Upper lobe of left lung (tissue), 6 donors: ENCODE measurements around the gene SUN5. TPM values are rescaled to one million over a fixed set of nuclear protein-coding genes. Genes with fewer than 3 reads are reported as not detected.

Experiments used
- ATAC-seq, 2 donors: fragments of 200-7000 bp; cut with Tn5 transposase; one replicate each; pipeline ENCODE4 v1.9.1; 2022; ENCODE audit warnings: mild to moderate bottlenecking in 2 of 2, moderate library complexity in 2 of 2; ENCODE audit not compliant: low FRiP score in 2 of 2
- DNase-seq, 2 donors: peaks; one replicate each; pipeline ENCODE4 v3.0.0-alpha.2; 2019 to 2020
- H3K27ac ChIP-seq, 4 donors: fragments of 200-600 bp; sonication (generic); one replicate each; pipeline ENCODE4 v1.5.1; 2016 to 2019
- H3K27me3 ChIP-seq, 4 donors: fragments of 200-600 bp; sonication (generic); one replicate each; pipeline ENCODE4 v1.5.1; 2017 to 2019
- H3K36me3 ChIP-seq, 4 donors: fragments of 200-600 bp; sonication (generic); one replicate each; pipeline ENCODE4 v1.5.1; 2016 to 2019
- H3K4me1 ChIP-seq, 4 donors: fragments of 200-600 bp; sonication (generic); one replicate each; pipeline ENCODE4 v1.5.1; 2018 to 2019
- H3K4me3 ChIP-seq, 4 donors: fragments of 200-600 bp; sonication (generic); one replicate each; pipeline ENCODE4 v1.5.1; 2017 to 2019; ENCODE audit warnings: mild to moderate bottlenecking in 2 of 4, moderate library complexity in 1 of 4
- H3K9me3 ChIP-seq, 4 donors: fragments of 200-600 bp; sonication (generic); one replicate each; pipeline ENCODE4 v1.5.1; 2018 to 2019
- EP300 ChIP-seq, 4 donors: sonication (generic); formaldehyde crosslinking; IDR thresholded peaks; one replicate each; pipeline ENCODE4 v1.5.1; 2017; ENCODE audit warnings: antibody characterized with exemption in 4 of 4, control low read depth in 2 of 4
- POLR2A ChIP-seq, 4 donors: fragments of 450-650 bp; IDR thresholded peaks; one replicate each; pipeline ENCODE4 v1.5.1; 2016 to 2017; ENCODE audit warnings: antibody characterized with exemption in 4 of 4, mild to moderate bottlenecking in 2 of 4
- POLR2AphosphoS5 ChIP-seq, 2 donors: sonication (generic); formaldehyde crosslinking; IDR thresholded peaks; one replicate each; pipeline ENCODE4 v1.5.1; 2017; ENCODE audit warnings: antibody characterized with exemption in 2 of 2
- WGBS, 2 donors: methylation state at CpG; one replicate each; pipeline ENCODE4 v1.1.5; 2017 to 2018; 5-methylcytosine and 5-hydroxymethylcytosine counted together
- total RNA-seq, 6 donors: library from RNA; depleted of rRNA in 4 of 6; stranded (reverse); fragments of >200 nt in 4 of 6; gene quantifications; one replicate each; pipeline versions ENCODE4 v1.1.0 to v1.2.1, GENCODE V29; 2016 to 2021
- TF ChIP-seq, protein P1 (sequence below), 6 experiments: fragments of 450-650 bp in 4 of 6; fragments of 200-600 bp in 2 of 6; sonication (generic) in 2 of 6; IDR thresholded peaks; one replicate each; pipeline ENCODE4 v1.5.1; 2016 to 2019; ENCODE audit warnings: antibody characterized with exemption in 6 of 6
- donor health status: DM: no; HTN: no; CAD: no; lungs with moderate emphysema.
- donor health status: DM: no; HTN: yes; CAD: no; lungs with severe emphysema.

SUN5 gene
- total RNA-seq, 6 donors from 2014 or later, result not detected

GRCh38 chr20:33043731-33044181, 39.5 kb upstream of the SUN5 start:
- no peak overlapping the region for H3K27ac ChIP-seq
- WGBS, 2 donors, result 29 to 33% methylated on average over 1 of the region's 1 CpG

GRCh38 chr20:33042983-33043730, 38.9 kb upstream of the SUN5 start:
- H3K4me1 ChIP-seq, result no peaks in the 10 kb centered on the region
- H3K27ac ChIP-seq, result no peak overlapping the region
- no peak overlapping the region for H3K4me3 ChIP-seq
- 48 to 85% methylated on average over 2 of the region's 2 CpGs for WGBS, 2 donors
- TF ChIP-seq, protein P1, sequence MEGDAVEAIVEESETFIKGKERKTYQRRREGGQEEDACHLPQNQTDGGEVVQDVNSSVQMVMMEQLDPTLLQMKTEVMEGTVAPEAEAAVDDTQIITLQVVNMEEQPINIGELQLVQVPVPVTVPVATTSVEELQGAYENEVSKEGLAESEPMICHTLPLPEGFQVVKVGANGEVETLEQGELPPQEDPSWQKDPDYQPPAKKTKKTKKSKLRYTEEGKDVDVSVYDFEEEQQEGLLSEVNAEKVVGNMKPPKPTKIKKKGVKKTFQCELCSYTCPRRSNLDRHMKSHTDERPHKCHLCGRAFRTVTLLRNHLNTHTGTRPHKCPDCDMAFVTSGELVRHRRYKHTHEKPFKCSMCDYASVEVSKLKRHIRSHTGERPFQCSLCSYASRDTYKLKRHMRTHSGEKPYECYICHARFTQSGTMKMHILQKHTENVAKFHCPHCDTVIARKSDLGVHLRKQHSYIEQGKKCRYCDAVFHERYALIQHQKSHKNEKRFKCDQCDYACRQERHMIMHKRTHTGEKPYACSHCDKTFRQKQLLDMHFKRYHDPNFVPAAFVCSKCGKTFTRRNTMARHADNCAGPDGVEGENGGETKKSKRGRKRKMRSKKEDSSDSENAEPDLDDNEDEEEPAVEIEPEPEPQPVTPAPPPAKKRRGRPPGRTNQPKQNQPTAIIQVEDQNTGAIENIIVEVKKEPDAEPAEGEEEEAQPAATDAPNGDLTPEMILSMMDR (IDR thresholded peaks at IDR 0.05), result no peak
- TF ChIP-seq POLR2AphosphoS5 (IDR thresholded peaks at IDR 0.05) (no peak), POLR2A (IDR thresholded peaks at IDR 0.05) (no peak), EP300 (IDR thresholded peaks at IDR 0.05) (no peak)
- H3K36me3 ChIP-seq, result no peaks in the 10 kb centered on the region
- no peak for DNase-seq
- ATAC-seq, result no peak
- H3K9me3 ChIP-seq, result peaks cover 0 to 16% (median 7%) of the 10 kb centered on the region in 4 donors
- no peaks in the 10 kb centered on the region for H3K27me3 ChIP-seq

More at GRCh38 chr20:33043731-33044181, 39.5 kb upstream of the SUN5 start:
- no peaks in the 10 kb centered on the region for H3K27me3 ChIP-seq
- H3K36me3 ChIP-seq, result no peaks in the 10 kb centered on the region
- ATAC-seq (no peak), DNase-seq (no peak)
- TF ChIP-seq, protein P1 (IDR thresholded peaks at IDR 0.05), result no peak
- TF ChIP-seq POLR2A (IDR thresholded peaks at IDR 0.05), result no peak
- H3K4me3 ChIP-seq, result no peak overlapping the region
- no peaks in the 10 kb centered on the region for H3K4me1 ChIP-seq
- H3K9me3 ChIP-seq, result peaks cover 0 to 16% (median 7%) of the 10 kb centered on the region in 4 donors

GRCh38 chr20:33042430-33042829, 38.2 kb upstream of the SUN5 start:
- no peak for TF ChIP-seq POLR2AphosphoS5 (IDR thresholded peaks at IDR 0.05)
- TF ChIP-seq EP300 (IDR thresholded peaks at IDR 0.05), result no peak
- TF ChIP-seq POLR2A (IDR thresholded peaks at IDR 0.05), result no peak
- TF ChIP-seq, protein P1 (IDR thresholded peaks at IDR 0.05), result no peak
- H3K36me3 ChIP-seq, result no peaks in the 10 kb centered on the region
- ATAC-seq (no peak), DNase-seq (no peak)
- no peaks in the 10 kb centered on the region for H3K27me3 ChIP-seq
- peaks cover 0 to 16% (median 7%) of the 10 kb centered on the region in 4 donors for H3K9me3 ChIP-seq
- no peaks in the 10 kb centered on the region for H3K4me1 ChIP-seq
- H3K4me3 ChIP-seq, result no peak overlapping the region
- H3K27ac ChIP-seq, result no peak overlapping the region
- WGBS, 2 donors, result 87 to 96% methylated on average over 3 of the region's 3 CpGs

GRCh38 chr20:33038243-33038642, 34.0 kb upstream of the SUN5 start:
- ATAC-seq, result no peak
- DNase-seq, result no peak
- Histone ChIP-seq H3K27ac (no peak overlapping the region), H3K27me3 (no peaks in the 10 kb centered on the region), H3K4me3 (no peak overlapping the region), H3K9me3 (no peaks in the 10 kb centered on the region), H3K4me1 (no peaks in the 10 kb centered on the region), H3K36me3 (no peaks in the 10 kb centered on the region)
- no peak for TF ChIP-seq POLR2AphosphoS5 (IDR thresholded peaks at IDR 0.05)
- WGBS, 2 donors, result 90 to 96% methylated on average over 4 of the region's 4 CpGs

GRCh38 chr20:33037456-33037855, 33.2 kb upstream of the SUN5 start:
- WGBS, 2 donors, result 58 to 67% methylated on average over 4 to 5 of the region's 5 CpGs
- Histone ChIP-seq H3K9me3 (no peaks in the 10 kb centered on the region), H3K36me3 (no peaks in the 10 kb centered on the region), H3K27ac (no peak overlapping the region), H3K4me3 (no peak overlapping the region), H3K4me1 (no peaks in the 10 kb centered on the region), H3K27me3 (no peaks in the 10 kb centered on the region)
- DNase-seq (no peak), ATAC-seq (no peak)
- TF ChIP-seq EP300 (IDR thresholded peaks at IDR 0.05), result no peak
- TF ChIP-seq POLR2AphosphoS5 (IDR thresholded peaks at IDR 0.05), result no peak
- TF ChIP-seq, protein P1 (IDR thresholded peaks at IDR 0.05), result no peak
- no peak for TF ChIP-seq POLR2A (IDR thresholded peaks at IDR 0.05)
